Activated CD8-positive, alpha-beta T cell treated with anti-CD3 and anti-CD28 coated beads, Interleukin-2, amount 10 ng/mL, durations not matched to agents 7 days and 5 days (primary cell): ENCODE data around the gene LY9. TPM values are rescaled to one million over a fixed set of nuclear protein-coding genes. Genes with fewer than 3 reads are reported as not detected.

Experiments used
- total RNA-seq, 2 experiments: library from RNA; stranded (reverse); gene quantifications; one replicate each; pipeline ENCODE4 v1.2.3, GENCODE V29; 2021

LY9 gene
- total RNA-seq, 2 experiments from 2014 or later: 24.7 to 24.9 TPM

Other genes starting within 250 kb of the LY9 start
- gene CD84, start 216.7 kb upstream of the LY9 start, total RNA-seq: 10 to 100 TPM; 14.0 to 15.4 TPM
- 10 to 100 TPM; 48.5 to 50.1 TPM for gene SLAMF1, start 149.1 kb upstream of the LY9 start, total RNA-seq
- gene CD48, start 84.4 kb upstream of the LY9 start, total RNA-seq: 100 to 1,000 TPM; 325 to 327 TPM
- gene SLAMF7, start 56.9 kb upstream of the LY9 start, total RNA-seq: 100 to 1,000 TPM in 1 of 2 experiments, 10 to 100 TPM in 1; 88.5 to 102 TPM
- gene CD244, start 66.7 kb downstream of the LY9 start, total RNA-seq: 10 to 100 TPM; 15.0 to 15.5 TPM
- gene ITLN1, start 89.0 kb downstream of the LY9 start, total RNA-seq: not detected
- gene ITLN2, start 158.6 kb downstream of the LY9 start, total RNA-seq: not detected
- 10 to 100 TPM; 13.7 to 18.4 TPM for gene F11R, start 225.0 kb downstream of the LY9 start, total RNA-seq
- gene TSTD1, start 242.8 kb downstream of the LY9 start, total RNA-seq: 10 to 100 TPM; 63.2 to 63.3 TPM
- 10 to 100 TPM; 81.6 to 83.2 TPM for gene USF1, start 249.8 kb downstream of the LY9 start, total RNA-seq